ENCODE measurements around the gene MCM9.

GRCh38 chr6:118780668-118781067 is 154.3 kb downstream of the MCM9 start:
- TF ChIP-seq POLR2A (IDR thresholded peaks at IDR 0.05) (no peak), CTCF (IDR thresholded peaks at IDR 0.05) (no peak), EP300 (IDR thresholded peaks at IDR 0.05) (no peak)
